ENCODE measurements around the gene COL9A3. TPM values are rescaled to one million over a fixed set of nuclear protein-coding genes. Genes with fewer than 3 reads are reported as not detected.

Gene COL9A3
- total RNA-seq (not detected), total RNA-seq (0.70 to 0.83 reads per million in 2 donors)

DNA sequence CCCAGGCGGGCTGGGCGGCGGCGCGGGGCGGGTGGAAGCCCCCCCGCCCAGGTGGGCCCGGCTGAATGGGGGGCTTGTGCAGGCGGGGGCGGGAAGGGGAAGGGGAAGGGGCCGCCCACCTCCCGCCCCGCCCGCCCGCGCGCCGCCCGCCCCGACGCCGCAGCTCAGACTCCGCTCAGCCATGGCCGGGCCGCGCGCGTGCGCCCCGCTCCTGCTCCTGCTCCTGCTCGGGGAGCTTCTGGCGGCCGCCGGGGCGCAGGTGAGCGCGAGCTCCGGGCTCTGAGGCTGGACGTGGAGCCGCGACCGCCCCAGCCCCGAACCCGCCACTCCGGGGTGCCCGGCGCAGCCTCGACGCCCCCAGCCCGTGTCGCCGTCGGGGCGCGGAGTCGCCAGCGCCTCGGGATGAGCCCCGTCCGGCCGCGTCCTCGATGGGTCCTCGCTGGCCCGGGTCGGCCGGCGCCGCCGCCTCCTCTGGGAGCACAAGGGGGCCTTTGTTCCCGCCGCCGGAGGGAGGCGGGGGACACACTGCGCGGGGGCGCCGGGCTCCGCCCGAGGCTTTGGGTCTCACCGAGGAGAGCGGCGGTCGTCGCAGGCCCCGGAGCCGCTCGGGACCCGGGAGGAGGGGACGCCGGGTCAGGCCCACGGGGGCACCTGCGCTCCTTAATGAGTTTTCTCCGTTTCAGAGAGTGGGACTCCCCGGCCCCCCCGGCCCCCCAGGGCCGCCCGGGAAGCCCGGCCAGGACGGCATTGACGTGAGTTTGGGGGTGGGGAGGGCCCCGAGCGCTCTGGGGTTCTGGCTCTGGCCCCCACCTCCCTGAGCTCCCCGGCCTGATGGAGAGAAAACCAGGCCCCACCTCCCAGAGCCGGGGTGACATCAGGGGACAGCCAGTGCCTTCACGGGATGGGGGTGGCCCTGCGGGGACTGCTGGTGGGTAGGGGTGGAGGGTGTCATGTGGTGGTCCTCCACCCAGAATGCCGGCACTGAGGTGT, at the start of gene COL9A3:
Gene COL9A3, plus strand, starts transcription at position 167 of the 990 bp plus-strand sequence. Its CDS starts 15 bp downstream, at position 182.
- H3K36me3 Mint-ChIP-seq (ENCODE audit: low read depth): no peaks in the 10 kb centered on the region
- H3K4me3 Mint-ChIP-seq: peak within 1 kb of the TSS; percentile 33
- no peak within 1 kb of the TSS for H3K27ac Mint-ChIP-seq
- H3K27me3 Mint-ChIP-seq: peaks cover 11% of the 10 kb centered on the region
- ATAC-seq (peak; percentile 55), DNase-seq (no peak)
- peaks cover 12% of the 10 kb centered on the region for H3K4me1 Mint-ChIP-seq
- H3K9me3 ChIP-seq (ENCODE audit: control insufficient read depth, low read length, poor library complexity, severe bottlenecking): no peaks in the 10 kb centered on the region

DNA sequence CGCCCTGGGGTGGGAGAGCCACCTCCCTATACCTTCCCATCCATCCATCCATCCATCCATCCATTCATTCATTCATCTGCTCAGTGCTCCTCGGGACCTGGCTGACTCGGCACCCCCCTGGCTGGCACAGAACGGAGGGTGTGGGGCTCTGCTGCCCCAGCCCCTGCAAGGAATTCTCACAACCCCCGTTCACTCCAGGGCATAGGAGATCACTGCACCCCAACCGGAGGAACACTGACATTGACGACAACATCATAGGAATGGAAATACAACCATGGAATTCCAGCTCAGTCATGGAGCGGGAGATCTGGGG, 48.7 kb upstream of the COL9A3 start:
- Mint-ChIP-seq H3K27ac (no peak overlapping the region), H3K27me3 (no peaks in the 10 kb centered on the region), H3K36me3 (ENCODE audit: low read depth) (no peaks in the 10 kb centered on the region), H3K4me1 (peaks cover 11% of the 10 kb centered on the region), H3K4me3 (no peak overlapping the region)
- ATAC-seq (no peak), DNase-seq (no peak)
- no peaks in the 10 kb centered on the region for H3K9me3 ChIP-seq (ENCODE audit: control insufficient read depth, low read length, poor library complexity, severe bottlenecking)

DNA sequence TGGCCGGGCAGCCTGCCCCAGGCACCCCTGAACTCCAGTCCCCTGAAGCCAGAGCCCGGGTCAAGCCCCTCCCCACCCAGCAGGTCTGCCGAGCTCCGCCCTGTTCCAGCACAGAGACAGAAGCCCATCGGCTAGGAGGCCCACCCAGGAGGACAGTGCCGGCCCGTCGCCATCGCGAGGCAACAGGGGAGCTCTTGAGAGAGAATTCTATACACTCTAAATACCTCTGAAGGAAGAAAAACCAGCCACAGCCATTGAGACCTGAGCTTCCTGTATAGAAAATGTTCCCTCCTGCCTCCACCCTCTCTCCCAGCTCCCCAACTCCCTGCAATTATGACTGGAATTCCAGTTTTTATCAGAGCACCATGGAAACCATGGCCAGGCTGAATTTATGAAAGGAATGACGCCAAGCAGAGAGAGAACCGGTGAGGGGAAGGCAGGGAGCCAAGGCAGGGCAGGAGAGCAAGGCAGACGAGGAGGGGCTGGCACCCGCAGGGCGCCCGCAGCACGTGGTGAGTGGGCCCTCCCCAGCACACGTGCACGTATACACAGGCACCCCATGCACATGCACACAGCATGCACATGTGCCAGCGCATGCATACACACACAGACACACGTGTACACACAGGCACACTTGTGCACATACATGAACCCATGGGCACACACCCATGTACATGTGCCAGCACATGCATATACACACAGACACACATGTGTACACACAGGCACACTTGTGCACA, 48.1 kb upstream of the COL9A3 start:
- ATAC-seq: no peak
- Mint-ChIP-seq H3K27me3 (no peaks in the 10 kb centered on the region), H3K4me1 (peaks cover 11% of the 10 kb centered on the region), H3K4me3 (no peak overlapping the region), H3K36me3 (ENCODE audit: low read depth) (no peaks in the 10 kb centered on the region), H3K27ac (no peak overlapping the region)
- DNase-seq: no peak
- H3K9me3 ChIP-seq (ENCODE audit: control insufficient read depth, low read length, poor library complexity, severe bottlenecking): no peaks in the 10 kb centered on the region

DNA sequence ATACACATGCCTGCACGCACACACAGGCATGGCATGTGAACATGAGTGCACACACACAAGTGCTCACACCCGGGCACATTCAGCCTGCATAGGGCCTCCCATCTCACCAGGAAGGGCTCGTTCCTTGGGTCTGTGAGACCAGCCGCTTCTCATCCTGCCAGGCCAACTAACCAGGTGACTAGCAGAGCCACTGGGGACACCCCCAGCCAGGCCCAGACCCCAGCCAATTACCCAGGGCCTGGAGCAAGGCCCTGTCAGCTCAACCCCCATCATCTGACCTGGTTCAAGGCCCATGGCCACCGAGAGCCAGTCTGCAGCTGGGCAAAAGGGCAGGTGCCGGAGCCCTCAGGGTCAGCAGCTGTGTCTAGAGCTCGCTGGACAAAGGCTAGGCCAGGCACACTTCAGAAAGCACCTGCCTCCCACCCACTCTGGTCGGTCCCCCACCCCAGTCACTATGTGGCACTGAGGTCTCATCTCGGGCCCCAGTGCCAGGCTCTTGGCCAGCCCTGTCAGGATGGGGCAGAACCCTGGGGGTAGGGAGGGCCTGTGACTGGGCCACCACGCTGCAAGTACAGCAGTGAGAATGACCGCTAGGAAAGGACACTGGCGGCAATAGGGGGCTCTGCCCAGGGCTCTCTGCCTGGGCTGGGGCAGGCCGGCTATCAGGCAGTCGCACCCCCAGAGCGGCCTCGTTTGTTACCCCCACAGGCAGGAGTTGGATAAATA, 47.3 kb upstream of the COL9A3 start:
- Mint-ChIP-seq H3K27ac (no peak overlapping the region), H3K4me1 (peaks cover 14% of the 10 kb centered on the region), H3K27me3 (no peaks in the 10 kb centered on the region), H3K36me3 (ENCODE audit: low read depth) (no peaks in the 10 kb centered on the region), H3K4me3 (no peak overlapping the region)
- ATAC-seq (no peak), DNase-seq (no peak)
- no peaks in the 10 kb centered on the region for H3K9me3 ChIP-seq (ENCODE audit: control insufficient read depth, low read length, poor library complexity, severe bottlenecking)

DNA sequence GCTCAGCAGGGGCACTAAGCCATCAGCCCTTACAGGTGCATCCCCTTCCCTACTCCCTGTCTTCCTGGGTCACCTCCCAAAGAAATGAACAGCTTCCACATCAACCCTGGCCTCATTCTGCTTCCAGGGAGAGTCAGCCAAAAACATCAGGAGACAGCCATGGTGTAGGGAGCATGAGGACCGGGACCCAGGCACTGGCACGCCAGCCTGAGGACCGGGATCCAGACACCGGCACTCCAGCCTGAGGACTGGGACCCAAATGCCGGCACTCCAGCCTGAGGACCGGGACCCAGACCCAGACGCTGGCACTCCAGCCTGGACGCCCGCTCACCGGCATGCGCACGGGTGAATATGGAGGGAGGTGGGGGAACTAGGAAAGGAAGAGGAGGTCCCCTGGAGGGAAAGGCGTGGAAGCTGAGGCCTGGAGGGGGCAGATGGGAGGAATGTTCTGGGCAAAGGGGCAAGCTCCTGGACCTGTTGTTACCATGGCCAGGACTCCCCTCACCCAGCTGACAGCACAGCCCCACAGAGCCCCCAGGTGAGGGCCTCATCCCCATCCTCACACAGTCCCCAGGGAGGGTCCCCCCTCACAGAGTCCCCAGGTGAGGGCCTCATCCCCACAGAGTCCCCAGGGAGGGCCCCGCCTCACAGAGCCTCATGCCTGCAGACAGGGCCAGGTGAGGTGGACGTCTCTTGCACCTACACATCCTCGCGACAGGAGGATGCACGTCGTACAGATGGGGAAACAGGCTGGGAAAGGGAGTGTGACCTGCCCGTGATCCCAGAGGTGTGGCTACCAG, 46.5 kb upstream of the COL9A3 start:
- ATAC-seq: no peak
- no peaks in the 10 kb centered on the region for H3K9me3 ChIP-seq (ENCODE audit: control insufficient read depth, low read length, poor library complexity, severe bottlenecking)
- H3K4me3 Mint-ChIP-seq: no peak overlapping the region
- H3K4me1 Mint-ChIP-seq: peaks cover 16% of the 10 kb centered on the region
- DNase-seq: no peak
- no peaks in the 10 kb centered on the region for H3K36me3 Mint-ChIP-seq (ENCODE audit: low read depth)
- no peak overlapping the region for H3K27ac Mint-ChIP-seq
- H3K27me3 Mint-ChIP-seq: no peaks in the 10 kb centered on the region

DNA sequence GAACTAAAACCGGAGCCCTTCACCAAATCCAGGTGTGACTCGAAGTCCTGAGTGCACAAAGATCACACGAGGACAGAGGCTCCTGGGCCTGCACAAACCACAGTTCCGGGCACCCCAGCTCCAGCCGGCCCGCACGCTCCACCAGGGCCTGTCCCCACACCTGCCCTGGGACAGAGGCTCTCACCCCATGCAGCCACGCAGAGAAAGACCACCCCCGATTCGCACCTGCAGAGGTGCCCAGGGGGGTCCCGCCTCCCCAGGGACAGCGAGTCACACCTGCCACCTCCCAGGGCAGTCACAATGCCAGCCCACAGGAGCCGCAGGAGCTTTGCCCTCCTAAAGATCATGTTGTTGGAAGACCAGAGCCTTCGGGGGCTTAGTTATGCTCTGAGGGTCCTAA, 45.9 kb upstream of the COL9A3 start:
- Mint-ChIP-seq H3K4me3 (no peak overlapping the region), H3K27ac (no peak overlapping the region), H3K27me3 (no peaks in the 10 kb centered on the region), H3K4me1 (peaks cover 16% of the 10 kb centered on the region), H3K36me3 (ENCODE audit: low read depth) (no peaks in the 10 kb centered on the region)
- DNase-seq: no peak
- H3K9me3 ChIP-seq (ENCODE audit: control insufficient read depth, low read length, poor library complexity, severe bottlenecking): no peaks in the 10 kb centered on the region
- ATAC-seq: no peak

DNA sequence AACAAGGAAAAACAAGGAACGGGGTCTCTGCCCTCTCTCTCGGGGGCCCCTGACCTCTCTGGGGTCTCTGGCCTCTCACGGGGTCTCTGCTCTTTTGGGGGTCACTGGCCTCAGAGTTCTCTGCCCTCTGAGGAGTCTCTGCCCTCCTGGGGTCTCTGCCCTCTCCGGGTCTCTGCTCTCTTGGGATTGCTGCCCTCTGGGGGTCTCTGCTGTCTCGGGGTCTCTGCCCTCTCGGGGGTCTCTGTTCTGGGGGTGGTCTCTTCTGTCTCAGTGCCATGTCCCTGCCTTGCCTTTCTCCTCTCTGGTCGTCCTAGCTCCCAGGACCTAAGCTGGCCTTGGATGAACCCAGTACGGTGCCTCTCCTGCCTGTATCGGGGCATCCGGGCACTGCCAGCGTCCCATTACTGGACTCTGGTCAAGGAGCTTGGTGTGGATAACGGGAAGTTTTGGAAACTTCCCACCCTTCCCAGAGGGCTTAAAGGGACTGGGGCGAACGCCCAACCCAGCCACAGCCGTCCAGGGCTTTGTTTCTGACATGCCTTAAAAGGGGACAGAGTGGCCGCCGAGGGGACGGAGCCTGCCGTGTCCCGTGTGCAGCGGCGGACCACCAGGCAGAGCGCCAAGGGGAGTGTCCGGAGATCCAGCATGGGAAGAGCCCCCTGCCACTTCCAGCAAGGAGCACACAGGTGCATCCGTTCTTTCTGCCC, 45.3 kb upstream of the COL9A3 start:
- no peak overlapping the region for H3K27ac Mint-ChIP-seq
- ATAC-seq (no peak), DNase-seq (no peak)
- no peaks in the 10 kb centered on the region for H3K9me3 ChIP-seq (ENCODE audit: control insufficient read depth, low read length, poor library complexity, severe bottlenecking)
- H3K4me1 Mint-ChIP-seq: peaks cover 21% of the 10 kb centered on the region
- no peaks in the 10 kb centered on the region for H3K27me3 Mint-ChIP-seq
- no peaks in the 10 kb centered on the region for H3K36me3 Mint-ChIP-seq (ENCODE audit: low read depth)
- no peak overlapping the region for H3K4me3 Mint-ChIP-seq

DNA sequence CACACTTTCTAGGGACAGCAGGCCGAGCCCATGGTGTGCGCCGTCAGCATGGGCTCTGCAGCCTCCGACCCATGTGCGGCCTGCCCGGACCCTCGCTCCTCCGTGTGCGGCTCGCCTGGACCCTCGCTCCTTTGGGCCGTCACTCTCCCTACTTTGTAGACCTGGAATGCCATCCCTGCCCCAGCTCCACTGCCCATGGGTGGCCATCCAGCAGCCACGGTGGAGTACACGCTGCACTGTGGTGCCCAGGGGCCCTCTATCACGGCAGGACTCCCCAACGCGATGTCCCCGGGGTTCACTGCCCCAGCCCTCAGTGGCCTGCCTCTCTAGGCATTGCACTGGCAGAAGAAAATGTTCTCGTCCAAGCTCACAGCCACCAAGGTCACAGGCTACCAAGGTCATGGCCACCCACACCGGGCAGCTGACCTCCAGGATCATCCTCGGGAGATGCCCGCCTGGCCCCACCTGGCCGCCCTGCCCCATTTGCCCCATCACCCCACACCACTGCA, 44.7 kb upstream of the COL9A3 start:
- H3K9me3 ChIP-seq (ENCODE audit: control insufficient read depth, low read length, poor library complexity, severe bottlenecking): no peaks in the 10 kb centered on the region
- ATAC-seq (no peak), DNase-seq (no peak)
- H3K4me3 Mint-ChIP-seq: no peak overlapping the region
- H3K4me1 Mint-ChIP-seq: peaks cover 26% of the 10 kb centered on the region
- H3K36me3 Mint-ChIP-seq (ENCODE audit: low read depth): no peaks in the 10 kb centered on the region
- H3K27ac Mint-ChIP-seq: no peak overlapping the region
- no peaks in the 10 kb centered on the region for H3K27me3 Mint-ChIP-seq

DNA sequence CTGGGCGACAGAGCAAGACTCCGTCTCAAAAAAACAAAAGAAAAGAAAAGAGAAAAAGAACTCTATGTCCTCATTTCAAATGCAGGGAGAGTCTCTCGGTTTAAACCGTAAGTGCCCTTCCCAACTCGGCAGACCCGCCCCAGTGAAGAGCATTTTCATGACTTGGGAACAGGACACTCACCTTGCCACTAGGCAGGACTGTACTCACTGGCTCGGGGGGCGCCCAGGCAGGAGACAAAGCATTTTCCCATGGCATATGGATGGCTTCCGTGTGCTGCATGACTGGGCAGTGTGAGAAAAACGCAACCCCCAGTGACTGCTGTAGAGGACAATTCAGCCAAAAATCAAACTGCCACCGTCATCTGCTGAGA, 44.2 kb upstream of the COL9A3 start:
- H3K4me3 Mint-ChIP-seq: no peak overlapping the region
- DNase-seq (no peak), ATAC-seq (no peak)
- no peaks in the 10 kb centered on the region for H3K9me3 ChIP-seq (ENCODE audit: control insufficient read depth, low read length, poor library complexity, severe bottlenecking)
- H3K4me1 Mint-ChIP-seq: peaks cover 24% of the 10 kb centered on the region
- H3K27ac Mint-ChIP-seq: peak overlapping the region; percentile 41
- no peaks in the 10 kb centered on the region for H3K36me3 Mint-ChIP-seq (ENCODE audit: low read depth)
- H3K27me3 Mint-ChIP-seq: no peaks in the 10 kb centered on the region

DNA sequence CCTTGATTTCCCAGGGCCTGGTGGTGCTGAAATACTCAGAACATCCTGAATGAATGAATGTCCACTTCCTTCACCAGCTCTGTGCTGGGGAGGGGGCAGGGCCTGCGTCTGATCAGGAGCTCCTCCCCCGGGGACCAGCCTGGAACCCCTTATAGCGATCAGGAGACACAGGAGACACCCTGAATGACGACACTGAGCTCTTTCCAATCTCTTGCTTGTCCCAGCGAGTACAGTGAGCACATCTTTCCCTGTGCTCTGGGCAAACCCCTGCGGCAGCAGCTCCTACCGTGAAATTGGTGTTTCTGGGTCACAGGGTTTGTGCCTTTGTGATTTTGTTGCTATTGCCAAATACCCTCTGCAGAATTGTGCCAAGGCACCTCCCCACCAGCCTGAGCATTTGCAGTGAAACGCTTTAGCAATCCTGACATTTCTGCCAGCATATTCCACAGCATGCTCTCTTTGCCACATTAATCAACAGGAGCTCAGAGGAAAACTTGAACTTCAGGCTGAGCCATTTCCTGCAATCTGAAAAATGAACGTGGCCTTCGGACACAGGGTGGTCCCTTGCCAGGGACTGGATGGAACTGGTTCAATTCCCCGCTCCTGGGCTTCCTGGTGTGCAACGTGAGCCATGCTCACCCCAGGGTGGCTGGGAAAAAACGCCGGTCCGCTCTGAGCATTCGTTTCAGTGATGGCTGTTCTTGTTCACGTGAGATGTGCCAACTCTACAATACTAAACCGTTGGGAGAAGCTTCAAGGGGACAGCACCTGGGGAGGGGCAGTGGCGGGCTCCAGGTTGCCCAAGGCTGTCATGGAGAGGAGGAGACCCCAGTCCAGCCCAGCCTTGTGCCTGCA, 43.6 kb upstream of the COL9A3 start:
- H3K4me1 Mint-ChIP-seq: peaks cover 24% of the 10 kb centered on the region
- ATAC-seq (peak; percentile 15), DNase-seq (no peak)
- H3K27me3 Mint-ChIP-seq: no peaks in the 10 kb centered on the region
- H3K27ac Mint-ChIP-seq: peak overlapping the region; percentile 41
- no peak overlapping the region for H3K4me3 Mint-ChIP-seq
- H3K36me3 Mint-ChIP-seq (ENCODE audit: low read depth): no peaks in the 10 kb centered on the region
- H3K9me3 ChIP-seq (ENCODE audit: control insufficient read depth, low read length, poor library complexity, severe bottlenecking): no peaks in the 10 kb centered on the region

DNA sequence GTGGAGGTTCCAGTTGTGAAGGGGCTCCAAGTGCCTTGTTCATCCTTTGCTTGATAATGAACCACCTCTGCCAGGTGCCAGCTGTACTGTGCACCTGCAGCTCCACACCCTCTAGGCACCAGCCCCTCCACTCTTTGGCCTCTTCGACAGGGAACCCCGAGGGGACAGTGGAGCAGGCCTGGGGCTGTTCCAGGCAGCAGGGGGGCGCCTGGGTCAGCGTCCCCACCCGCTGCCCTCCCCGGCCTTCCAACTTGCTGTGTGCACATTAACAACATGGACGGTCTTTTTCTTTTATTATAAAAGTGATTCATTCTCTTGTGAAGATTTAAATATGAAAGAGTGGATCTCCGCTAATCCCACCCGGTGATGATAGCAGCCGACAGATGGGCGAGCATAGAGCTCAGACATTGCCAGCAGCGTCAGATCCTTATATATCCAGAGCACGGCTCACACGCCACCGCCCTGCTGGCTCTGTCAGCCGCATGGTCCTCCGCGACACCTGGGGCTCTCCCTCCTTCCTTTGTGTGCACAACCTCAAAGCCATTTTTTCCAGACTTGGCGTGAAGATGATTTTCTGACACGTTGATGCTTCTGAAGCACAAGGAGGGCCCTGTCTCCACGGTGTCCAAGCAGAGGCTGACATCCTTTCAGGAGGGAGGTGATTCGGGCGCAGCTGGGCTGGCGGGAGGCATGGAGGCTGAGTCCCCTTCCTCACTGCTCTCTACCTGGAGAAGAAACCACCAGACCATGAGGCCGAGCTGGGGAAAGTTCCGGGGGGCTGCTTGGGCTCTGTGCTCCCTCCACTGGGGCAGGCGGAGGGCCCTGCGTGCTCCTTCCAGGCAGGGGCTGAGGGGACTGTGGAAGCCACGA, 42.8 kb upstream of the COL9A3 start:
- ATAC-seq: no peak
- H3K4me1 Mint-ChIP-seq: peaks cover 21% of the 10 kb centered on the region
- no peaks in the 10 kb centered on the region for H3K9me3 ChIP-seq (ENCODE audit: control insufficient read depth, low read length, poor library complexity, severe bottlenecking)
- no peaks in the 10 kb centered on the region for H3K36me3 Mint-ChIP-seq (ENCODE audit: low read depth)
- H3K27me3 Mint-ChIP-seq: no peaks in the 10 kb centered on the region
- peak overlapping the region; percentile 41 for H3K27ac Mint-ChIP-seq
- peak overlapping the region; percentile 19 for H3K4me3 Mint-ChIP-seq
- DNase-seq: no peak
